SJCRH30 (cell line): Measurements from ENCODE around the gene IL1RL1. TPM values are rescaled to one million over a fixed set of nuclear protein-coding genes. Genes with fewer than 3 reads are reported as not detected.
"Not testable (repeated sequence)": the region's sequence is repeated elsewhere in the genome, so short reads cannot be mapped to it uniquely, and the experiment has no call there.

Source experiments
- DNase-seq, 2 experiments: peaks; one replicate each; pipeline ENCODE4 v3.0.0-alpha.2; 2015 to 2020
- H3K27ac ChIP-seq: fragments of 250-450 bp; sonication (Bioruptor Pico); 2 replicates; pipeline ENCODE4 v1.5.1; 2020; ENCODE audit warnings: mild to moderate bottlenecking, moderate library complexity
- H3K27me3 ChIP-seq: fragments of 250-450 bp; sonication (Bioruptor Pico); 2 replicates; pipeline ENCODE4 v1.5.1; 2020; ENCODE audit warnings: mild to moderate bottlenecking, moderate library complexity
- H3K36me3 ChIP-seq: fragments of 250-450 bp; sonication (Bioruptor Pico); 2 replicates; pipeline ENCODE4 v1.5.1; 2020; ENCODE audit warnings: mild to moderate bottlenecking, moderate library complexity
- H3K4me1 ChIP-seq: fragments of 250-450 bp; sonication (Bioruptor Pico); 2 replicates; pipeline ENCODE4 v1.5.1; 2020; ENCODE audit warnings: mild to moderate bottlenecking, moderate library complexity
- H3K4me3 ChIP-seq: fragments of 250-450 bp; sonication (Bioruptor Pico); 2 replicates; pipeline ENCODE4 v1.5.1; 2020; ENCODE audit warnings: mild to moderate bottlenecking, moderate library complexity
- H3K9me3 ChIP-seq: fragments of 250-450 bp; sonication (Bioruptor Pico); replicated peaks from 2 replicates; pipeline ENCODE4 v1.5.1; 2020; ENCODE audit warnings: mild to moderate bottlenecking, moderate library complexity
- total RNA-seq: library from RNA; depleted of rRNA; stranded (reverse); fragments of >200 nt; shearing (Covaris generic); gene quantifications from 2 replicates; pipeline ENCODE4 v1.2.3, GENCODE V29; 2014

Gene IL1RL1
- total RNA-seq, 1 experiment from 2014 or later, result not detected

DNA sequence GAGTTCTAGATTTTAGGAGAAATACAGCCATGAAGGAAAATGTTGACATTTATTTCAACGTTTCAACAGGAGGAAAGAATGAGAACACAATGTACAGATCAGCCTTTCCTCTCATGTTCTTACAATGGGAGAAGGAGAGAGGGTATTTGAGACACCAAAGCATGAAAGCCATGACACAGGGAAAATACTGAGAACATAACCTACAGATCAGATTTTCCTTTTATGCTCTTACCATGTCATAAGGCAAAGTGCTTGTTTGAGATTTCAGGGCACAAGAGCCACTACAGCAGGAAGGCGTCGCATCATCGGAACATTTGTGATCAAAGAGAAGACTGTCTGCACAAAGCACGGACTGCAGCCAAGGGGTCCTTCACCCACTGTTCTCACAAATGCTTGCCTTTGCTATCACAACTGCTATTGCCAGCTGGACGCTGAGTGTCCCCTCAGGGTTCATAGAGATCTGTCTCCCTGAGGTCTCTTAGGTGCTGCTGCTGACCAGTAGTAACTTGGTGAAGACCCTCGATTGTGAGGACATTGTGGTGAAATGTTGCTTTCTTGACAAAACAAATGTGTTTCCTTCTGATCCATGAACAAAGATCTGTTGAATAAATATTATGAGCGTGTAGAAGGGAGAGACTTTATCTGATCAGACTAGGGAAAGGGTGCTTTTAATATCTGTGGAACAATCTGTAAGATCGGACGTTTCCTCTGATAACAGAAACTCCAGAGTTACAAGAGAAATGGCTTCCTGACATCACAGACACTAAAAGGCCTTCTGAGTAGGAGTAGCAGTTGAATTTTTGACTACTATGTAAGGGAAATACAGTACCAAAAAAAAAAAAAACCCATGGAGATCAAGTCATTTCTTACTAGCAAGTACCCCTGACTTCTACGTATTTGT is 6.4 kb upstream of the IL1RL1 start:
- H3K27me3 ChIP-seq, result no peaks in the 10 kb centered on the region

DNA sequence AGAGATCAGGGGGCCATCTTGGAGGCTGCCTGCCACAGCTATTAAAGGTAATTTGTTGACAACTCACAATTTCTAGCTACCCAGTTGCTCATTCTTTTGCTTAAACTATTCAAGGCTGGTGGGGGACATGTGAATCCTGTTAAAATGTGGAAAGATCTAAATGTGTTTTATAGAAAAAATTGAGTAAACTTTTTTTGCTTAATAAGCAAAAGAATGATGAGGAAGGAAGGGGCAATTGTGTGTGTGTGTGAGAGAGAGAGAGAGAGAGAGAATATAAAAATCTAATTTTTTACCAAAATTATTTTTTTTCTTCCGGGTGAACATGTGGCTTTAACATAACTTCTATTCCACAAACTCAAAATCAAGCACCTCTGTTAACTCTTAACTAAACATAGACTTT is 5.2 kb upstream of the IL1RL1 start:
- Histone ChIP-seq H3K27ac (no peak overlapping the region), H3K4me1 (no peaks in the 10 kb centered on the region), H3K4me3 (no peak overlapping the region), H3K36me3 (no peaks in the 10 kb centered on the region), H3K9me3 (no peaks in the 10 kb centered on the region), H3K27me3 (no peaks in the 10 kb centered on the region)
- DNase-seq, result no peak

More for the DNA sequence above, 6.4 kb upstream of the IL1RL1 start:
- no peaks in the 10 kb centered on the region for H3K36me3 ChIP-seq
- H3K4me1 ChIP-seq, result no peaks in the 10 kb centered on the region
- H3K4me3 ChIP-seq, result no peak overlapping the region
- no peak for DNase-seq
- H3K9me3 ChIP-seq, result no peaks in the 10 kb centered on the region
- H3K27ac ChIP-seq, result no peak overlapping the region

DNA sequence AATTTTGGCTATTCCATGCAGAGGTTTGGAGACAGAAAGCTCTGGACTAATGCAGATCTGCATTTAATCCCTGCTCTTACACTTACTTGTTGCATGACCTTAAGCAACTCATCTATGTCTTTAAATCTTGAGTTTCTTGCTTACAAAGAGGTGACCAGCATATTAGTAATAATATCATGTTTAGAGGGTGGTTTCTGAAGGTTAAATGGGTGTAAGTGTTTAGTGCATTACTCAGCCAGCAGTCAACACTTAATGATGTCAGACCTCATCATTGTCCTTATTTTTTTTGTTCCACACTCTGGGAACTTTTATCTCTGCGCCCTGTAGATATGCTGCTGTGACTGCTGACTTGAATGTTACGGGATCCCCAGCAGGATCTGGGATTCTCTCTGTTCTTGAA is 1.7 kb downstream of the IL1RL1 start:
- H3K27ac ChIP-seq, result no peak overlapping the region
- DNase-seq, result no peak
- H3K36me3 ChIP-seq, result no peaks in the 10 kb centered on the region
- no peak overlapping the region for H3K4me3 ChIP-seq
- peaks cover 3% of the 10 kb centered on the region; the same call in 1 of the 2 replicates for H3K27me3 ChIP-seq
- H3K4me1 ChIP-seq, result no peaks in the 10 kb centered on the region
- H3K9me3 ChIP-seq, result no peaks in the 10 kb centered on the region

DNA sequence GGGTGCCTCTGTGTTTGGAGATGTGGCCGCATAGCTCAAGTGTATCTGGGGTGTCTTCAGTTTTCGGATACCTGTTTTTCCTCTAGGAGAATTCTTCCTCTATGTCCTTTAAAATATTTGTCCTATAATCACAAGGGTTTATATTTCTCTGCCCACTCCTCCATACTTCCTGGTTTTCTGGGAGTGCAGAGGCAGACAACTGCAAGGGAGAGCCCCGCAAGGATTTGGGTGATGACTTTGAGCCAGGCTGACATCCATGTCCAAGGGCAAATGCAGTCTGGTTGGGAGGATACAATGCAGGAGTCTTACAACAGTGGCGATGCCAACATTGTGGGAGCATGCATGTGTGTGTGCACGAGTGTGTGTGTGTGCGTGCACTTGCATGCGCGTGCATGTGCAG is 2.1 kb downstream of the IL1RL1 start:
- H3K4me3 ChIP-seq, result no peak overlapping the region
- no peak for DNase-seq
- H3K27ac ChIP-seq, result no peak overlapping the region
- no peaks in the 10 kb centered on the region for H3K9me3 ChIP-seq
- H3K27me3 ChIP-seq, result peaks cover 3% of the 10 kb centered on the region; the same call in 1 of the 2 replicates
- H3K36me3 ChIP-seq, result no peaks in the 10 kb centered on the region
- no peaks in the 10 kb centered on the region for H3K4me1 ChIP-seq

DNA sequence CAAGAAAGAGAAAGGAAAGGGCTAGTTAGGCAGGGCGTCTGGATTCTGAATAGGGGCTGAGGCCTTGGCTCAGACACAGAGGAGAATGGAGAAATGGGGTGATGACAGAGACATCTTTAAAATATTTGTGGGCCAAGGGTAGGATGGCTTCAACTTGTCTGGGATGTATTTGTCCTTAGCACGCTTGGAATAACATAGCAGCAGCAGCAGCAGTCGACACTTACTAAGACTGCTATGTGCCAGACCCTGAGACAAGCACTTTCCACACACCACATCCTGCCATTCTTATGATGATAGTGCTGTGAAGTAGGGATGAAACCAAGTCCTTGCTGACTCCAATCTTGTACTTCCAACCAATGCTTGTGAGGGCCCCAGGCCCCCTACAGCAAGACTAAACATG is 2.6 kb downstream of the IL1RL1 start:
- Histone ChIP-seq H3K36me3 (no peaks in the 10 kb centered on the region), H3K27me3 (peaks cover 3% of the 10 kb centered on the region; the same call in 1 of the 2 replicates), H3K9me3 (no peaks in the 10 kb centered on the region), H3K4me3 (no peak overlapping the region), H3K4me1 (no peaks in the 10 kb centered on the region), H3K27ac (no peak overlapping the region)
- DNase-seq, result no peak

DNA sequence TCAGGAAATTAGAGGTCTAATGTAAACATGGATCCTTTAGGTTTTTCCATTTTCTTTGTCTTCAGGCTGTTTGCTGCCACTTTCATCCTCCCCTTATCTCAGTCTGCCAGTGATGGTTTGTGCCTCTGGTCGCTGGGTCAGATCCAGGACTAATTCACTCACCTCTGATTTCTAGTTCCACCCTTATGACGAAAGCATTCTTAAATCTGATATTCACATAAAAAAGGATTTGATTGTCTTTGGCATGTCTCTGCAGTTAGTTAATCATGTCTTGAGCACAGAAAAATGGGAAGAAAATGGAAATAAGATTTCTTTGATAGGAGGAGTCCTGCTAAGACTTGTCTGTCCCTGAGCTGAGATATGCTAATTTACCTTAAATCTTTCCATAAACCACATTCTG is 4.6 kb downstream of the IL1RL1 start:
- H3K27me3 ChIP-seq, result peaks cover 3% of the 10 kb centered on the region; the same call in 1 of the 2 replicates
- no peaks in the 10 kb centered on the region for H3K4me1 ChIP-seq
- H3K4me3 ChIP-seq, result no peak overlapping the region
- H3K27ac ChIP-seq, result no peak overlapping the region
- H3K36me3 ChIP-seq, result no peaks in the 10 kb centered on the region
- no peaks in the 10 kb centered on the region for H3K9me3 ChIP-seq
- no peak for DNase-seq

DNA sequence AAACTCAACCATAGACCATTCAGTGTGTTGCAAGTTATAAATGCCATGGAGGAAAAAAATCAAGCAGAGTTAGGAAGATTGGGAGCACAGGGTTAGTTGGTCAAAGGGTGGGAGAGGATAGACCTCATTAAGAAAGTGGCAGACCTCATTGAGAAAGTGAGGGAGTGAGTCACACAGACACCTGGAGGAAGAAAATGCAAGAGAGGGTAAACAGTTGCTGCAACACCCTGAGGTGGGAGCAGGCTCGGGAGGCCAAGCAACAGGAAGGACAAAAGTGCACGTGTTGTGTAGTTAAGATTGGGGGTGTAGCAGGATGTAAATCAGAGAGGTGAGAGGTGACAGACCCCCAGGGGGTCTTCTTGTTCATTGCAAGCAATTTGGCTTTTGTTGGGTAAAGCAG is 6.4 kb downstream of the IL1RL1 start:
- Histone ChIP-seq H3K36me3 (no peaks in the 10 kb centered on the region), H3K9me3 (no peaks in the 10 kb centered on the region), H3K27me3 (peaks cover 3% of the 10 kb centered on the region; the same call in 1 of the 2 replicates), H3K4me1 (no peaks in the 10 kb centered on the region), H3K4me3 (no peak overlapping the region), H3K27ac (no peak overlapping the region)
- DNase-seq, result no peak

DNA sequence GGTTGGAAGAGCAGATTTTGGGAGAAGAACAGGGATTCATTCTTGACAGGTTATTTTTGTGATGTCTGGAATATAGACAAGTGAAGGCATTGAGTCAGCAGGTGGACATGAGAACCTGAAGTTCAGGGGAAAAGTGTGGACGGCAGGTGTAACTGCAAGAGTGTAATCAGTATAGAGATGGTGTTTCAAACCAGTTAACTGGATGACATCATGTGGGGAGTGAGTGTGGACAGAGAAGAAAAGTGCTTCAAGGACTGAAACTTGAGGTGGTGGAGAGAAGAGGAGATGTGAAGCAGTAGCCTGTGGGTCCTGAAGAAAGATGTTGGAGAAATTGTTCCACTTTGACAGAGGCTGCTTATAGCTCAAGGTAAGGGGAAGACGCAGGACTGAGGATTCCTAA is 7.1 kb downstream of the IL1RL1 start:
- DNase-seq, result no peak
- Histone ChIP-seq H3K27ac (no peak overlapping the region), H3K27me3 (peaks cover 3% of the 10 kb centered on the region; the same call in 1 of the 2 replicates), H3K9me3 (no peaks in the 10 kb centered on the region), H3K36me3 (no peaks in the 10 kb centered on the region), H3K4me1 (no peaks in the 10 kb centered on the region), H3K4me3 (no peak overlapping the region)

DNA sequence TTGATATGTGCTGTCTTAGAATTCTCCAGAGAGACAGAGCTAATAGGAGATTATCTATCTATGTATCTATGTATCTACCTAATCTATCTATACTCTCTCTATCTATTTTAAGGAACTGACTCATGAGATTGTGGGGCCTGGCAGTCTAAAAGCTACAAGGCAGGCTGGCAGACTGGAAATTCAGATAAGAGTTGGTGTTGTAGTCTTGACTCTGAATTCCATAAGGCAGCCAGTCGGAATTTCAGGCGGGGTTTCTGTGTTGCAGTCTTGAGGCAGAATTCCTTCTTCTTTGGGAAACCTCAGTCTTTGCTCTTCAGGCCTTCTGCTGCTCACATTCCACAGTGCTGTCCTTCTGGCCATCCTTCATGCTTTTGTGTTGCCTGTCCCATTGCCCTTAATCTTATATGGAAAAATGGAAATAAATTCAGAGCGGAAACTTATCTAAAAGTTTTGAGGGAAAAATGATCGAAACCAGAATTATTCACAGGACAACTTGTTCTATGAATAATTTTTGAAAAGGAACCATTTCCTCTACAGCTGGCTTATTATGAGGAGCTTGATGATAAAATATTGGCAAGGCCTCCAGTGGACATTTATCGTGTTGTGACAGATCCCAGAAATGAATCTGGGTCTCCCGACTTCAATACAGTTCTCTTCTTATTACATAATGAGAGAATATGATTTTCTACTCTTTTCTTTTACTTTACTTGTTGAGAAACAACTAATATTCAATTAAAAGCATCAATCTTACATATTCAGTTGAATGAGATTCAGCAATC is 10.8 kb downstream of the IL1RL1 start:
- no peak overlapping the region for H3K27ac ChIP-seq
- no peaks in the 10 kb centered on the region for H3K9me3 ChIP-seq
- no peak for DNase-seq
- H3K4me3 ChIP-seq, result no peak overlapping the region
- no peaks in the 10 kb centered on the region for H3K27me3 ChIP-seq
- H3K36me3 ChIP-seq, result no peaks in the 10 kb centered on the region
- no peaks in the 10 kb centered on the region for H3K4me1 ChIP-seq

DNA sequence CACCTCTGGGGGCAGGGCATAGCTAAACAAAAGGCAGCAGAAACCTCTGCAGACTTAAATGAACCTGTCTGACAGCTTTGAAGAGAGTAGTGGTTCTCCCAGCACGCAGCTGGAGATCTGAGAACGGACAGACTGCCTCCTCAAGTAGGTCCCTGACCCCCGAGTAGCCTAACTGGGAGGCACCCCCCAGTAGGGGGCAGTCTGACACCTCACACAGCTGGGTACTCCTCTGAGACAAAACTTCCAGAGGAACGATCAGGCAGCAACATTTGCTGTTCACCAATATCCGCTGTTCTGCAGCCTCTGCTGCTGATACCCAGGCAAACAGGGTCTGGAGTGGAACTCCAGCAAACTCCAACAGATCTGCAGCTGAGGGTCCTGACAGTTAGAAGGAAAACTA is 13.6 kb downstream of the IL1RL1 start:
- H3K4me1 ChIP-seq, H3K9me3 ChIP-seq, DNase-seq, H3K27me3 ChIP-seq, H3K36me3 ChIP-seq, H3K4me3 ChIP-seq, H3K27ac ChIP-seq: not testable (repeated sequence)

DNA sequence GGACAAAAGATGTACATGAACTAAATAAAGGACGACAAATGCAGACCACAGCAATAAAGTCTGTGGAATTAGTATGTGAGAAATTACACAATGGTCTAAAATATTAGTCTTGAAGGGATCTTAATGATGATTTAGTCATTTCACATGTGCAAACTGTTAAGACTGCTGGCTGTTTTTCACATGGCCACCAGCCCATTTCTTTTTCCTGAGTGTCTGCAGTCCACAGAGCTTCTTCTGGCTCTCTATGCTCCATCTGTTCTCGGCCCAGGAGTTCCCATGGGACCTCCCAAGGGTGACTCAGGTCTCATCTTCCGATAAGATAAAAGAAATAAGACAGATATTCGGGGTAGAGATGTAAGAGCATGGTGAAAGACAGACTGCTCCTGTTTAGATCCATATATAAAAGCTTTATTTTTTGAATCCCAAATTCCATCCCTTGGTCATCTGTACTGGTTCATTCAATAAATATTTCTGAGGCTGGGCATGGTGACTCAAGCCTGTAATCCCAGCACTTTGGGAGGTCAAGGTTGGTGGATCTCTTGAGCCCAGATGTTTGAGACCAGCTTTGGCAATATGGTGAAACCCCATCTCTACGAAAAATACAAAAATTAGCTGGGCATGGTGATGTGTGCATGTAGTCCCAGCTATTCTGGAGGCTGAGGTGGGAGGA is 20.1 kb downstream of the IL1RL1 start:
- Histone ChIP-seq H3K36me3 (no peaks in the 10 kb centered on the region), H3K27ac (no peak overlapping the region), H3K9me3 (no peaks in the 10 kb centered on the region), H3K4me3 (no peak overlapping the region), H3K4me1 (no peaks in the 10 kb centered on the region), H3K27me3 (no peaks in the 10 kb centered on the region)
- DNase-seq, result no peak

DNA sequence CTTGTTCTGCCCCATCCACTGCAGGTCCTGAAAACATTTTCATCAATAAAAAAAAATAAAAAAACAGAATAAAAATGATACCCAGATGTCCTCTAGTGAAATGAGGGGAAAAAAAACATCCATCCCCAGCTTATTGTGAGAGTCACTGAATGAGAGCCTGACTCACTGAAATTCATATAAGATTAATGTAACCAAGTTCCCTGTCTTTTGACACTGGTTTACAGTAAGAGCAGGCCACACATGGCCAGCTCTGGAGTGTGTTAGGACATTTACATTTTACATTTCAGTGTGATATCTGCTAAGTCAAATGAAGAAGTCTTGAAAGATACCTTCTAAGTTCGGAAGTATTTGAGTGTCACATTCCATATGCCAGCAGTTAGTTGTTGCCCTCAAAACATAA is 23.1 kb downstream of the IL1RL1 start:
- Histone ChIP-seq H3K27ac (no peak overlapping the region), H3K4me3 (no peak overlapping the region), H3K36me3 (no peaks in the 10 kb centered on the region), H3K27me3 (no peaks in the 10 kb centered on the region), H3K9me3 (no peaks in the 10 kb centered on the region), H3K4me1 (no peaks in the 10 kb centered on the region)
- no peak for DNase-seq

DNA sequence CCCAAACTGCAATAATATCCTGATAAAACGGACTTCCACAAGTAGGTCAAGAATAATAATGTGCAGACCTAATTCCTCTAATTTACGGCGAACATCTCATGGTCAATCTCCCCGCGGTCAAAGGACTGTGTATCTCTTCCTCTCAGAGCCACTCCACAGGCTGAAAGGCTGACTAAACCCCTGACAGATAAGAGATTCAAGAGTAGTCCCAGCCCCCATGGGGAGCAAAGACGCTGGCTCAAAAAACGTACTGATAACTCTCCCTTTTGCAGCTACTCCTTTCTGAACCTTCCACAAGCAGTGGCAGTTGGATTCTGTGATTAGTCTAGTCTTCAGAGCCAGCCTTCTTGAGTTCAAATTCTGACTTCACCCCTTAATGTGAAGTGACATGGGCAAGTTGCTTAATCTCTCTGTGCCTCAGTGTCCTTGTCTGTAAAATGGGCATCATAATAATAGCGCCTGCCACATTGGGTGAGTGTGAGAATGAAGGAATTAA is 24.6 kb downstream of the IL1RL1 start:
- Histone ChIP-seq H3K27ac (no peak overlapping the region), H3K27me3 (no peaks in the 10 kb centered on the region), H3K9me3 (no peaks in the 10 kb centered on the region), H3K36me3 (no peaks in the 10 kb centered on the region), H3K4me1 (no peaks in the 10 kb centered on the region), H3K4me3 (no peak overlapping the region)
- no peak for DNase-seq

DNA sequence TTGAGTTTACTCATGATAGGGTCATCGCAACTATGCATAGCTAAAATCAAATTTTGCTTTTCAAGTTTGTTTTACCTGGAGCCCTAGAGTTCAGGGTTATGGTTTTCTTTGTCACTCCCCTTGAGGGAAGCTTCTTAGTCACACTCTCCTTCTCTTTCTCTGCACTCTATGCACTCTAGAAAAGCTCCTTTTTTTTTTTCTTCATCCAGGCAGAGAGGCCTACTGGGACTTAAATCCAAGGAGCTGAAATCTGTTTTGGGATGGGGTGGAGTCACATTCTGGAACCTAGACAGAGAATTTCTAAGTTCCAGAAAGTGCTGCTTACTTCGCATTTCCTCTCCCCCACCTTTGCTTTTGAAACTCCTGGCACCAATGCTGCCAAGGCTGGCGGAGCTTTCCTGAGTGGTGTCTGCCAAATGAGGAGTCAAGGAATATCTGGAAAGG is 25.2 kb downstream of the IL1RL1 start:
- Histone ChIP-seq H3K9me3 (no peaks in the 10 kb centered on the region), H3K27ac (no peak overlapping the region), H3K4me3 (no peak overlapping the region), H3K36me3 (no peaks in the 10 kb centered on the region), H3K4me1 (no peaks in the 10 kb centered on the region), H3K27me3 (no peaks in the 10 kb centered on the region)
- DNase-seq, result no peak

DNA sequence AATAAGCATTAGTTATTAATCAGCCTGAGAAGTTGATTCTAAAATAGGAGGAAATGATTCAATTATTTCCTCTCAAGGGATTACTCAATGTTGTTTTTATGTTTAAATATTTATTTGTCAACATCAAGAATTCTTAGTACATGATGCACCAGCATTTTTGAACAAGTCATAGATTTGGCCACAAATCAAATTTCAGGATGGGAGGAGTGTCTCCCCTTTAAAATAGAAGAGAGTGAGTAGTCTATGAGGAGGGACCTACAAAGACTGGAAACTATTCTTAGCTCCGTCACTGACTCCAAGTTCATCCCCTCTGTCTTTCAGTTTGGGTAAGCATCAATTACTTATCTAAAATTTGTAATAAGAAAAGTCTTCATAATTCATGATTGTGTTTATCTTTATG is 25.6 kb downstream of the IL1RL1 start:
- Histone ChIP-seq H3K4me1 (no peaks in the 10 kb centered on the region), H3K27ac (no peak overlapping the region), H3K36me3 (no peaks in the 10 kb centered on the region), H3K27me3 (no peaks in the 10 kb centered on the region), H3K4me3 (no peak overlapping the region), H3K9me3 (no peaks in the 10 kb centered on the region)
- no peak for DNase-seq
